Astrocyte (in vitro differentiated cells and primary cell): Measurements from ENCODE around the gene SEC31A. TPM values are rescaled to one million over a fixed set of nuclear protein-coding genes. Genes with fewer than 3 reads are reported as not detected.
"Not testable (repeated sequence)": the region's sequence is repeated elsewhere in the genome, so short reads cannot be mapped to it uniquely, and the experiment has no call there.

Experiments
- DNase-seq: peaks from one replicate; pipeline ENCODE4 v3.0.0-alpha.2; 2010; ENCODE audit warnings: low read depth
- FAIRE-seq: peaks from 2 replicates; lab custom pipeline; 2011; peaks lifted over from hg19 to GRCh38; lab: Jason Lieb, UNC
- H2AFZ ChIP-seq: 2 replicates; pipeline ENCODE4 v1.6.0; 2012; ENCODE audit warnings: low read depth, low read length, inconsistent platforms
- H3K27ac ChIP-seq: 2 replicates; pipeline ENCODE4 v1.5.1; 2011; ENCODE audit warnings: low read depth, low read length, inconsistent platforms
- H3K27me3 ChIP-seq: 2 replicates; pipeline ENCODE4 v1.6.0; 2011; ENCODE audit warnings: low read length, inconsistent platforms; ENCODE audit not compliant: insufficient read depth
- H3K36me3 ChIP-seq: 2 replicates; pipeline ENCODE4 v1.5.1; 2011; ENCODE audit warnings: low read length, inconsistent platforms; ENCODE audit not compliant: insufficient read depth
- H3K4me1 ChIP-seq: 2 replicates; pipeline ENCODE4 v1.5.1; 2011; ENCODE audit warnings: low read length, inconsistent platforms; ENCODE audit not compliant: insufficient read depth
- H3K4me2 ChIP-seq: 2 replicates; pipeline ENCODE4 v1.6.0; 2012; ENCODE audit warnings: low read length, inconsistent platforms
- H3K4me3 ChIP-seq: 2 replicates; pipeline ENCODE4 v1.5.1; 2011; ENCODE audit warnings: low read depth, mild to moderate bottlenecking, low read length, inconsistent platforms; ENCODE audit not compliant: insufficient read depth
- H3K79me2 ChIP-seq: 2 replicates; pipeline ENCODE4 v1.6.0; 2012; ENCODE audit warnings: mild to moderate bottlenecking, low read length, inconsistent platforms; ENCODE audit not compliant: insufficient read depth
- H3K9ac ChIP-seq: 2 replicates; pipeline ENCODE4 v1.6.0; 2012; ENCODE audit warnings: mild to moderate bottlenecking, low read length, inconsistent platforms
- H3K9me3 ChIP-seq: 2 replicates; pipeline ENCODE4 v1.5.1; 2012; ENCODE audit warnings: low read depth, mild to moderate bottlenecking, low read length, inconsistent platforms; ENCODE audit not compliant: insufficient read depth
- H4K20me1 ChIP-seq: 2 replicates; pipeline ENCODE4 v1.6.0; 2012; ENCODE audit warnings: low read length, inconsistent platforms; ENCODE audit not compliant: insufficient read depth
- H3K27ac Mint-ChIP-seq: one replicate; pipeline ENCODE4 v1.8.0; 2021; ENCODE audit warnings: mild to moderate bottlenecking, mixed read lengths; ENCODE audit not compliant: unreplicated experiment
- H3K27me3 Mint-ChIP-seq: one replicate; pipeline ENCODE4 v1.8.0; 2021; ENCODE audit warnings: low read depth, mixed read lengths; ENCODE audit not compliant: unreplicated experiment
- H3K36me3 Mint-ChIP-seq: one replicate; pipeline ENCODE4 v1.8.0; 2021; ENCODE audit warnings: low read depth, mixed read lengths; ENCODE audit not compliant: unreplicated experiment
- H3K4me1 Mint-ChIP-seq: one replicate; pipeline ENCODE4 v1.8.0; 2021; ENCODE audit warnings: low read depth, mixed read lengths; ENCODE audit not compliant: unreplicated experiment
- H3K4me3 Mint-ChIP-seq: one replicate; pipeline ENCODE4 v1.8.0; 2021; ENCODE audit warnings: mild to moderate bottlenecking, moderate library complexity, mixed read lengths; ENCODE audit not compliant: unreplicated experiment
- H3K9me3 Mint-ChIP-seq: one replicate; pipeline ENCODE4 v1.8.0; 2021; ENCODE audit warnings: mild to moderate bottlenecking, mixed read lengths; ENCODE audit not compliant: unreplicated experiment
- CTCF ChIP-seq: IDR thresholded peaks from 2 replicates; pipeline ENCODE4 v1.5.1; 2011; ENCODE audit warnings: low read depth, mild to moderate bottlenecking, inconsistent platforms, low read length, moderate library complexity; ENCODE audit not compliant: insufficient read depth
- EZH2 ChIP-seq: IDR thresholded peaks from 2 replicates; pipeline ENCODE4 v1.6.1; 2012; ENCODE audit warnings: mild to moderate bottlenecking, low read length, inconsistent platforms; ENCODE audit not compliant: insufficient read depth
- total RNA-seq: library from RNA; stranded (reverse); gene quantifications from 2 replicates; pipeline ENCODE4 v1.2.1, GENCODE V29; 2021

The SEC31A gene
- total RNA-seq, 1 donor from 2014 or later = 471 TPM

GRCh38 chr4:82868572-82868971 is 22.4 kb downstream of the SEC31A start:
- H3K4me1 Mint-ChIP-seq = peaks cover 16% of the 10 kb centered on the region
- no peak overlapping the region for H3K9ac ChIP-seq
- H3K36me3 ChIP-seq = peaks cover 66% of the 10 kb centered on the region
- no peaks in the 10 kb centered on the region for H3K27me3 Mint-ChIP-seq
- no peak overlapping the region for H3K27ac ChIP-seq
- DNase-seq (no peak), FAIRE-seq (no peak)
- no peaks in the 10 kb centered on the region for H3K27me3 ChIP-seq
- no peak overlapping the region for H3K4me3 ChIP-seq
- peaks cover 85% of the 10 kb centered on the region for H4K20me1 ChIP-seq
- peaks cover 78% of the 10 kb centered on the region for H3K79me2 ChIP-seq
- TF ChIP-seq CTCF (no peak), EZH2 (no peak)
- H3K9me3 ChIP-seq = no peaks in the 10 kb centered on the region
- H3K4me2 ChIP-seq = no peak overlapping the region
- H3K36me3 Mint-ChIP-seq = peaks cover 22% of the 10 kb centered on the region
- no peak overlapping the region for H2AFZ ChIP-seq
- no peak overlapping the region for H3K4me3 Mint-ChIP-seq
- H3K4me1 ChIP-seq = peaks cover 20% of the 10 kb centered on the region
- H3K27ac Mint-ChIP-seq = no peak overlapping the region
- no peaks in the 10 kb centered on the region for H3K9me3 Mint-ChIP-seq

GRCh38 chr4:82866706-82867385 is 24.1 kb downstream of the SEC31A start:
- FAIRE-seq (peak; percentile 5), DNase-seq (no peak)
- H3K4me1 Mint-ChIP-seq = peaks cover 16% of the 10 kb centered on the region
- Histone ChIP-seq H3K9me3 (no peaks in the 10 kb centered on the region), H2AFZ (no peak overlapping the region), H3K4me3 (no peak overlapping the region), H3K27ac (peak overlapping the region; percentile 45), H3K9ac (no peak overlapping the region), H3K36me3 (peaks cover 74% of the 10 kb centered on the region), H3K4me1 (peaks cover 20% of the 10 kb centered on the region), H3K79me2 (peaks cover 78% of the 10 kb centered on the region), H4K20me1 (peaks cover 75% of the 10 kb centered on the region), H3K4me2 (peak overlapping the region; percentile 32), H3K27me3 (no peaks in the 10 kb centered on the region)
- no peaks in the 10 kb centered on the region for H3K9me3 Mint-ChIP-seq
- H3K27ac Mint-ChIP-seq = no peak overlapping the region
- peak overlapping the region; percentile 21 for H3K4me3 Mint-ChIP-seq
- TF ChIP-seq EZH2 = no peak
- TF ChIP-seq CTCF = no peak
- no peaks in the 10 kb centered on the region for H3K27me3 Mint-ChIP-seq
- peaks cover 22% of the 10 kb centered on the region for H3K36me3 Mint-ChIP-seq

GRCh38 chr4:82866033-82866432 is 24.9 kb downstream of the SEC31A start:
- Mint-ChIP-seq H3K27ac (peak overlapping the region; percentile 77), H3K4me1 (peaks cover 18% of the 10 kb centered on the region), H3K36me3 (peaks cover 27% of the 10 kb centered on the region)
- Histone ChIP-seq H4K20me1 (peaks cover 75% of the 10 kb centered on the region), H3K4me2 (peak overlapping the region; percentile 63), H3K9ac (peak overlapping the region; percentile 30), H3K79me2 (peaks cover 77% of the 10 kb centered on the region), H3K4me1 (peaks cover 20% of the 10 kb centered on the region), H3K27ac (peak overlapping the region; percentile 64), H3K36me3 (peaks cover 74% of the 10 kb centered on the region)
- H3K27me3 Mint-ChIP-seq, H2AFZ ChIP-seq, H3K4me3 Mint-ChIP-seq, DNase-seq, H3K4me3 ChIP-seq, H3K27me3 ChIP-seq, H3K9me3 ChIP-seq, FAIRE-seq, H3K9me3 Mint-ChIP-seq: not testable (repeated sequence)
